ENCODE measurements around the gene DNAJA2.
A peak's percentile ranks its signal among the peaks of the same experiment; 100 is the strongest.

DNAJA2 gene

GRCh38 chr16:46976550-46976949 lies 3.1 kb upstream of the DNAJA2 start:
- Histone ChIP-seq H3K4me3 (ENCODE audit: low read depth in 1 of 5, low read length in 5 of 5) (no peak overlapping the region), H3K9me3 (ENCODE audit: control insufficient read depth in 5 of 5, low read length in 5 of 5) (no peaks in the 10 kb centered on the region), H3K27ac (ENCODE audit: low read depth, low read length) (no peak overlapping the region), H3K27me3 (ENCODE audit: control insufficient read depth in 5 of 5, insufficient read depth in 4 of 5, low read length in 5 of 5) (no peaks in the 10 kb centered on the region), H3K9ac (ENCODE audit: low read length in 5 of 5) (no peak overlapping the region), H3K4me1 (ENCODE audit: control insufficient read depth in 5 of 5, insufficient read depth in 5 of 5, low read length in 5 of 5) (peaks cover 4 to 25% (median 19%) of the 10 kb centered on the region in 5 donors), H3K36me3 (ENCODE audit: control insufficient read depth in 5 of 5, insufficient read depth in 5 of 5, low read length in 5 of 5) (no peaks in the 10 kb centered on the region)

GRCh38 chr16:46975908-46976470 lies 2.5 kb upstream of the DNAJA2 start:
- no peak overlapping the region for H3K27ac ChIP-seq (ENCODE audit: low read depth, low read length)
- H3K4me3 ChIP-seq (ENCODE audit: low read depth in 1 of 5, low read length in 5 of 5) = no peak overlapping the region
- peaks cover 4 to 27% (median 20%) of the 10 kb centered on the region in 5 donors for H3K4me1 ChIP-seq (ENCODE audit: control insufficient read depth in 5 of 5, insufficient read depth in 5 of 5, low read length in 5 of 5)
- no peaks in the 10 kb centered on the region for H3K9me3 ChIP-seq (ENCODE audit: control insufficient read depth in 5 of 5, low read length in 5 of 5)
- no peak overlapping the region for H3K9ac ChIP-seq (ENCODE audit: low read length in 5 of 5)
- peaks cover 0 to 3% (median 0%) of the 10 kb centered on the region in 5 donors for H3K36me3 ChIP-seq (ENCODE audit: control insufficient read depth in 5 of 5, insufficient read depth in 5 of 5, low read length in 5 of 5)
- H3K27me3 ChIP-seq (ENCODE audit: control insufficient read depth in 5 of 5, insufficient read depth in 4 of 5, low read length in 5 of 5) = no peaks in the 10 kb centered on the region

- Histone ChIP-seq H3K9me3 (ENCODE audit: control insufficient read depth in 5 of 5, low read length in 5 of 5) (no peaks in the 10 kb centered on the region), H3K27me3 (ENCODE audit: control insufficient read depth in 5 of 5, insufficient read depth in 4 of 5, low read length in 5 of 5) (no peaks in the 10 kb centered on the region), H3K27ac (ENCODE audit: low read depth, low read length) (no peak overlapping the region), H3K9ac (ENCODE audit: low read length in 5 of 5) (no peak overlapping the region), H3K4me1 (ENCODE audit: control insufficient read depth in 5 of 5, insufficient read depth in 5 of 5, low read length in 5 of 5) (peaks cover 4 to 27% (median 21%) of the 10 kb centered on the region in 5 donors), H3K4me3 (ENCODE audit: low read depth in 1 of 5, low read length in 5 of 5) (no peak overlapping the region), H3K36me3 (ENCODE audit: control insufficient read depth in 5 of 5, insufficient read depth in 5 of 5, low read length in 5 of 5) (peaks cover 0 to 9% (median 0%) of the 10 kb centered on the region in 5 donors)
Measured at GRCh38 chr16:46975165-46975564, 1.7 kb upstream of the DNAJA2 start.

- H3K9me3 ChIP-seq (ENCODE audit: control insufficient read depth in 5 of 5, low read length in 5 of 5) = no peaks in the 10 kb centered on the region
- peak overlapping the region; percentile 95 for H3K27ac ChIP-seq (ENCODE audit: low read depth, low read length)
- H3K27me3 ChIP-seq (ENCODE audit: control insufficient read depth in 5 of 5, insufficient read depth in 4 of 5, low read length in 5 of 5) = no peaks in the 10 kb centered on the region
- H3K9ac ChIP-seq (ENCODE audit: low read length in 5 of 5) = peak overlapping the region in 4 of 5 donors; percentile 88 to 96 (median 95)
- peak overlapping the region in 4 of 5 donors; percentile 67 to 91 (median 86) for H3K4me3 ChIP-seq (ENCODE audit: low read depth in 1 of 5, low read length in 5 of 5)
- H3K36me3 ChIP-seq (ENCODE audit: control insufficient read depth in 5 of 5, insufficient read depth in 5 of 5, low read length in 5 of 5) = peaks cover 0 to 13% (median 2%) of the 10 kb centered on the region in 5 donors
- peaks cover 4 to 30% (median 24%) of the 10 kb centered on the region in 5 donors for H3K4me1 ChIP-seq (ENCODE audit: control insufficient read depth in 5 of 5, insufficient read depth in 5 of 5, low read length in 5 of 5)
Measured at GRCh38 chr16:46974352-46974751, 878 bp upstream of the DNAJA2 start.

GRCh38 chr16:46973996-46974324 lies 486 bp upstream of the DNAJA2 start:
- H3K9ac ChIP-seq (ENCODE audit: low read length in 5 of 5) = peak overlapping the region; percentile 73 to 96 (median 95)
- peaks cover 4 to 32% (median 28%) of the 10 kb centered on the region in 5 donors for H3K4me1 ChIP-seq (ENCODE audit: control insufficient read depth in 5 of 5, insufficient read depth in 5 of 5, low read length in 5 of 5)
- peaks cover under 1 to 14% (median 2%) of the 10 kb centered on the region in 5 donors for H3K36me3 ChIP-seq (ENCODE audit: control insufficient read depth in 5 of 5, insufficient read depth in 5 of 5, low read length in 5 of 5)
- no peaks in the 10 kb centered on the region for H3K9me3 ChIP-seq (ENCODE audit: control insufficient read depth in 5 of 5, low read length in 5 of 5)
- peak overlapping the region; percentile 67 to 91 (median 89) for H3K4me3 ChIP-seq (ENCODE audit: low read depth in 1 of 5, low read length in 5 of 5)
- H3K27ac ChIP-seq (ENCODE audit: low read depth, low read length) = peak overlapping the region; percentile 95
- no peaks in the 10 kb centered on the region for H3K27me3 ChIP-seq (ENCODE audit: control insufficient read depth in 5 of 5, insufficient read depth in 4 of 5, low read length in 5 of 5)

DNA sequence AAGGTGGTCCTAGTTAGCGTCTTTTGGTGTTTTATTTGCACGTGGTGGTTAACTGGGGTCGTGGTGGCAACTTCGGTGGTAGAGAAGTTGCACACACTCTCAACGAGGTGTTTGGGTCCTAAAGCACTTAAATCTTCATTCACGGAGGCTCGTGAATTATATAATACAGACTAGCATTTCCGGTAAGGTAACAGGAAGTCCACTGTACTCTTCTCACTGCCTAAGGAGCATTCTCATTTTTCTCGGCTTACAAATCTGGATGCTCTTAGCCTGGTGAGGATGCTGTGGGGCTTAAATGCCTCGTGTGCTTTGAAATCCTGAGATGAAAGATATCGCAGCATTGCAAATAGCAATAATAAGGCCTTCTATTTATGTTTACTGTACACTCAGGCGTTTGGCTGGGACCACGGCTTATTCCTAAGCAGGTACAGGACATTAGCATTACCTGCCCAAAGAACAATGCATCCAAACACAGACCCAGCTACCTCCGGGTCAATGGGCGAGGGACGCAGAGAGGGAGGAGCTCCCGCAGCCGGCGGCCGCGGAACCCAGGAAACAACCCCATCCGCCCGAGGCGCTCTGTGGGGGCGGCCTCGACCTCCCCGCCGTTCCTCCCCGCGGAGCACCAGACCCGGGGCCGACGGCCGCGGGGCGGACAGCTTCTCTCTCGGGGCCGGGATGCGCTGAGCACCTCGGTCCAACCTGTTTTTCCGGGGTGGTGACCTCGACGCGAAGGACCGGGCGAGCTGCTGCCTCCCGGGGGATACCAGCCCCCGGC lies 856 bp downstream of the DNAJA2 start:
- Histone ChIP-seq H3K4me3 (ENCODE audit: low read depth in 1 of 5, low read length in 5 of 5) (peak overlapping the region; percentile 83 to 93 (median 89)), H3K4me1 (ENCODE audit: control insufficient read depth in 5 of 5, insufficient read depth in 5 of 5, low read length in 5 of 5) (peaks cover 4 to 32% (median 28%) of the 10 kb centered on the region in 5 donors), H3K9ac (ENCODE audit: low read length in 5 of 5) (peak overlapping the region; percentile 81 to 96 (median 95)), H3K27ac (ENCODE audit: low read depth, low read length) (peak overlapping the region; percentile 95), H3K36me3 (ENCODE audit: control insufficient read depth in 5 of 5, insufficient read depth in 5 of 5, low read length in 5 of 5) (peaks cover 9 to 27% (median 15%) of the 10 kb centered on the region in 5 donors), H3K27me3 (ENCODE audit: control insufficient read depth in 5 of 5, insufficient read depth in 4 of 5, low read length in 5 of 5) (no peaks in the 10 kb centered on the region), H3K9me3 (ENCODE audit: control insufficient read depth in 5 of 5, low read length in 5 of 5) (no peaks in the 10 kb centered on the region)

GRCh38 chr16:46971271-46971670 lies 2.2 kb downstream of the DNAJA2 start:
- Histone ChIP-seq H3K4me1 (ENCODE audit: control insufficient read depth in 5 of 5, insufficient read depth in 5 of 5, low read length in 5 of 5) (peaks cover 4 to 32% (median 28%) of the 10 kb centered on the region in 5 donors), H3K36me3 (ENCODE audit: control insufficient read depth in 5 of 5, insufficient read depth in 5 of 5, low read length in 5 of 5) (peaks cover 15 to 40% (median 28%) of the 10 kb centered on the region in 5 donors), H3K27ac (ENCODE audit: low read depth, low read length) (no peak overlapping the region), H3K27me3 (ENCODE audit: control insufficient read depth in 5 of 5, insufficient read depth in 4 of 5, low read length in 5 of 5) (no peaks in the 10 kb centered on the region), H3K9ac (ENCODE audit: low read length in 5 of 5) (peak overlapping the region in 1 of 5 donors; percentile 95), H3K4me3 (ENCODE audit: low read depth in 1 of 5, low read length in 5 of 5) (no peak overlapping the region), H3K9me3 (ENCODE audit: control insufficient read depth in 5 of 5, low read length in 5 of 5) (no peaks in the 10 kb centered on the region)

- Histone ChIP-seq H3K9ac (ENCODE audit: low read length in 5 of 5) (no peak overlapping the region), H3K27ac (ENCODE audit: low read depth, low read length) (no peak overlapping the region), H3K4me3 (ENCODE audit: low read depth in 1 of 5, low read length in 5 of 5) (no peak overlapping the region), H3K36me3 (ENCODE audit: control insufficient read depth in 5 of 5, insufficient read depth in 5 of 5, low read length in 5 of 5) (peaks cover 19 to 52% (median 39%) of the 10 kb centered on the region in 5 donors), H3K9me3 (ENCODE audit: control insufficient read depth in 5 of 5, low read length in 5 of 5) (no peaks in the 10 kb centered on the region), H3K4me1 (ENCODE audit: control insufficient read depth in 5 of 5, insufficient read depth in 5 of 5, low read length in 5 of 5) (peaks cover 4 to 32% (median 28%) of the 10 kb centered on the region in 5 donors), H3K27me3 (ENCODE audit: control insufficient read depth in 5 of 5, insufficient read depth in 4 of 5, low read length in 5 of 5) (no peaks in the 10 kb centered on the region)
Measured at GRCh38 chr16:46970089-46970488, 3.4 kb downstream of the DNAJA2 start.

- Histone ChIP-seq H3K9ac (ENCODE audit: low read length in 5 of 5) (peak overlapping the region in 1 of 5 donors; percentile 22), H3K27me3 (ENCODE audit: control insufficient read depth in 5 of 5, insufficient read depth in 4 of 5, low read length in 5 of 5) (no peaks in the 10 kb centered on the region), H3K4me3 (ENCODE audit: low read depth in 1 of 5, low read length in 5 of 5) (no peak overlapping the region), H3K36me3 (ENCODE audit: control insufficient read depth in 5 of 5, insufficient read depth in 5 of 5, low read length in 5 of 5) (peaks cover 20 to 73% (median 59%) of the 10 kb centered on the region in 5 donors), H3K4me1 (ENCODE audit: control insufficient read depth in 5 of 5, insufficient read depth in 5 of 5, low read length in 5 of 5) (peaks cover 0 to 21% (median 20%) of the 10 kb centered on the region in 5 donors), H3K27ac (ENCODE audit: low read depth, low read length) (no peak overlapping the region), H3K9me3 (ENCODE audit: control insufficient read depth in 5 of 5, low read length in 5 of 5) (no peaks in the 10 kb centered on the region)
Measured at GRCh38 chr16:46968063-46968435, 5.4 kb downstream of the DNAJA2 start.

DNA sequence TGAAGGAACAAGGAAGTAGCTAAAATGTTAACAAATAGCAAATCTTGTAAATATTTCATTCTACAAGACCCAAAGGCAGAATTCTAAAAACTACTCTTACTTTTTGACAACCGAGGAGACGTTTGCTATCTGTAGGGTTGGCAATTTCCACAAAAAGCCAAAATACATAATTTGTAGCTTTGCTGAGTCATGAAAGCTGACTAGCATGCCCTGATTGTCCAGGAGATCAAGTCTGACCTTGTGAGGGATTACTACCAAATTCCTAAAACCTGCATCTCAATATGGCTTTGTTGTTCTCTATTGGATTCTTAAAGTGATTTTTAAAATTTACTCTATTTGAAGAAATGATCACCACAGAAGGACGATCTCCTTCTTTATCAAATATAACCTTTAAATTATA lies 10.8 kb downstream of the DNAJA2 start:
- Histone ChIP-seq H3K9ac (ENCODE audit: low read length in 5 of 5) (peak overlapping the region in 1 of 5 donors; percentile 38), H3K27ac (ENCODE audit: low read depth, low read length) (peak overlapping the region; percentile 45), H3K27me3 (ENCODE audit: control insufficient read depth in 5 of 5, insufficient read depth in 4 of 5, low read length in 5 of 5) (no peaks in the 10 kb centered on the region), H3K4me3 (ENCODE audit: low read depth in 1 of 5, low read length in 5 of 5) (no peak overlapping the region), H3K36me3 (ENCODE audit: control insufficient read depth in 5 of 5, insufficient read depth in 5 of 5, low read length in 5 of 5) (peaks cover 18 to 87% (median 75%) of the 10 kb centered on the region in 5 donors), H3K4me1 (ENCODE audit: control insufficient read depth in 5 of 5, insufficient read depth in 5 of 5, low read length in 5 of 5) (peaks cover 0 to 26% (median 13%) of the 10 kb centered on the region in 5 donors), H3K9me3 (ENCODE audit: control insufficient read depth in 5 of 5, low read length in 5 of 5) (no peaks in the 10 kb centered on the region)

All from subcutaneous abdominal adipose tissue (tissue), 5 donors.